ENCODE measurements around the gene PFKL. TPM values are rescaled to one million over a fixed set of nuclear protein-coding genes. Genes with fewer than 3 reads are reported as not detected.

The PFKL gene
- total RNA-seq, 6 experiments from 2014 or later: 100 to 123 (median 107) TPM

DNA sequence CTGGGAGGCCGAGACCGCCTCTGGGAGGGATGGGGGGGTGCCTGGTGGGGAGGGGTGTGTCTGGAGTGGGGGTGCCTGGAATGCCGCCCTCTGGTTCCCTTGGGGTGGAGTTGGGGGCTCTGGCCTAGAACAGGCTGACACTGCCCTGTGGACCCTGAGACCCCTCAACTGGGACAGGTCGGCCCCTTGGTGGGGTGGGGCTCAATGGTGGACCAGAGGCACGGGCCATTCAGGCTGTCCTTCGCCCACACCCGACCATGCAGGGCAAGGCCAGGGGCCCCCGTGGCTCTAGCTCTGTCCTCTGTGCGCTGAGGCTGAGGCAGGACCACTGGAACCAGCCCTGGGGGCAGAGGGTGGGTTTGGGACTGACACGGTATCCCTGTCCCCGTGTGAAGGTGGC, 14.7 kb downstream of the PFKL start:
- H3K9me3 Mint-ChIP-seq: no peaks in the 10 kb centered on the region
- TF ChIP-seq, protein P1, sequence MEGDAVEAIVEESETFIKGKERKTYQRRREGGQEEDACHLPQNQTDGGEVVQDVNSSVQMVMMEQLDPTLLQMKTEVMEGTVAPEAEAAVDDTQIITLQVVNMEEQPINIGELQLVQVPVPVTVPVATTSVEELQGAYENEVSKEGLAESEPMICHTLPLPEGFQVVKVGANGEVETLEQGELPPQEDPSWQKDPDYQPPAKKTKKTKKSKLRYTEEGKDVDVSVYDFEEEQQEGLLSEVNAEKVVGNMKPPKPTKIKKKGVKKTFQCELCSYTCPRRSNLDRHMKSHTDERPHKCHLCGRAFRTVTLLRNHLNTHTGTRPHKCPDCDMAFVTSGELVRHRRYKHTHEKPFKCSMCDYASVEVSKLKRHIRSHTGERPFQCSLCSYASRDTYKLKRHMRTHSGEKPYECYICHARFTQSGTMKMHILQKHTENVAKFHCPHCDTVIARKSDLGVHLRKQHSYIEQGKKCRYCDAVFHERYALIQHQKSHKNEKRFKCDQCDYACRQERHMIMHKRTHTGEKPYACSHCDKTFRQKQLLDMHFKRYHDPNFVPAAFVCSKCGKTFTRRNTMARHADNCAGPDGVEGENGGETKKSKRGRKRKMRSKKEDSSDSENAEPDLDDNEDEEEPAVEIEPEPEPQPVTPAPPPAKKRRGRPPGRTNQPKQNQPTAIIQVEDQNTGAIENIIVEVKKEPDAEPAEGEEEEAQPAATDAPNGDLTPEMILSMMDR (IDR thresholded peaks at IDR 0.05): no peak
- H3K27me3 Mint-ChIP-seq (ENCODE audit: insufficient read depth): no peaks in the 10 kb centered on the region; the same call in 1 of the 2 replicates
- no peak overlapping the region for H3K27ac Mint-ChIP-seq
- H3K4me3 Mint-ChIP-seq: no peak overlapping the region
- H3K4me1 Mint-ChIP-seq (ENCODE audit: low read depth): no peaks in the 10 kb centered on the region
- DNase-seq: no peak
- peaks cover 11% of the 10 kb centered on the region for H3K36me3 Mint-ChIP-seq (ENCODE audit: low read depth)

GRCh38 chr21:44315691-44316203, 15.9 kb downstream of the PFKL start:
- Mint-ChIP-seq H3K27ac (no peak overlapping the region), H3K9me3 (no peaks in the 10 kb centered on the region), H3K4me1 (ENCODE audit: low read depth) (no peaks in the 10 kb centered on the region), H3K36me3 (ENCODE audit: low read depth) (peaks cover 11% of the 10 kb centered on the region), H3K27me3 (ENCODE audit: insufficient read depth) (no peaks in the 10 kb centered on the region; the same call in 1 of the 2 replicates), H3K4me3 (no peak overlapping the region)
- DNase-seq: no peak
- TF ChIP-seq, protein P1 (IDR thresholded peaks at IDR 0.05): no peak

- TF ChIP-seq, protein P1 (IDR thresholded peaks at IDR 0.05): no peak
- no peaks in the 10 kb centered on the region for H3K27me3 Mint-ChIP-seq (ENCODE audit: insufficient read depth)
- H3K27ac Mint-ChIP-seq: no peak overlapping the region; the same call in 1 of the 2 replicates
- no peaks in the 10 kb centered on the region for H3K4me1 Mint-ChIP-seq (ENCODE audit: low read depth)
- H3K4me3 Mint-ChIP-seq: no peak overlapping the region
- peaks cover 5% of the 10 kb centered on the region for H3K36me3 Mint-ChIP-seq (ENCODE audit: low read depth)
- DNase-seq: no peak
- H3K9me3 Mint-ChIP-seq: no peaks in the 10 kb centered on the region
Measured at GRCh38 chr21:44316277-44316900, 16.5 kb downstream of the PFKL start.

DNA sequence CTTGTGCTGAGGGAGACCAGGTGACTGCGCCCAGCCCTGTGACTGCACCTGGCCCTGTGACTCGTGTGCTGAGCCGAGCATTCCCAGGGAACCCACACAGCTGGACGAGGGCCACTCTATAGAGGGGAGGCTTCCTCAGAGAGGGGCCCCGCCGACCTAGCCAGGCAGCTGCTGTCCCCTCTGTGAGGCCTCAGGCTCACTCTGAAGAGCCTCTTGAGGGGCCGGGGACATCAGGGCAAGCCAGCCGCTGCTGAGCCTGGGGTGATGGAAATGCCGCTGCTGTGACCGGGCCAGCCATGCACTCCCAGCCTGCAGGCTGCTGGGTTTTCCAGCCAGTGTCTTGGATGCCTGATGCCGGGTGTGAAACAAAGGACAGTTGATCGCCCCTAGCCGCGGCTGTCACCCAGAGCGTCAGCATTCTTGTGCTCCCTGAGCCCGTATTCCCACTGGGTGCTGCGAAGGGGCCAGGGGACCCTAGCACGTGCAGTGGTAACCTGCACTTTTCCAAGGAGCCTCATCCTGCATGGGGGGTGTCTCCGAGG, 17.5 kb downstream of the PFKL start:
- TF ChIP-seq, protein P1 (IDR thresholded peaks at IDR 0.05): no peak
- no peak for DNase-seq
- Mint-ChIP-seq H3K4me3 (no peak overlapping the region), H3K27ac (no peak overlapping the region), H3K9me3 (no peaks in the 10 kb centered on the region), H3K27me3 (ENCODE audit: insufficient read depth) (peaks cover 2% of the 10 kb centered on the region; the same call in 1 of the 2 replicates), H3K36me3 (ENCODE audit: low read depth) (0 out of 2 replicates have a peak, but pooled peaks cover 4% of the 10 kb centered on the region), H3K4me1 (ENCODE audit: low read depth) (no peaks in the 10 kb centered on the region)

DNA sequence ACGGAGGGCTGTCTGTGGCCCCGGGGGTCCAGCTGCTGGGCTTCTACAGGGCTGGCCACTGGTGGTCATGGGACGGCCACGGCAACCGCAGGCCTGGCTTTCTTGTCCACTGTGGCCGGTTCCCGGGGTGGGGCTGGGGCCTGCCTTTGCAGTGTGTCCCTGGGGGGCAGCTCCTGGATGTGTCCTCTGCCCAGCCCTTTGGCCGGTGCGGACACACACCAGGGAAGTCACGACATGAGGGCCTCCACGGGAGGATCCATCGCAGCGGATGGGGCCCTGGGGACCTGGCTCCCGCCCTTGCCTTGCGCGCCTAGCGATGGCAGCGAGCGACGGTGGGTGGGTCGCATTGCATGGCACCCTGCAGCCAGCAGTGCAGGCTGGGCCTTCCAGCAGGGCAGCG, 18.0 kb downstream of the PFKL start:
- no peak for DNase-seq
- Mint-ChIP-seq H3K4me3 (no peak overlapping the region), H3K4me1 (ENCODE audit: low read depth) (no peaks in the 10 kb centered on the region), H3K9me3 (no peaks in the 10 kb centered on the region), H3K27ac (no peak overlapping the region), H3K36me3 (ENCODE audit: low read depth) (0 out of 2 replicates have a peak, but pooled peaks cover 4% of the 10 kb centered on the region), H3K27me3 (ENCODE audit: insufficient read depth) (peaks cover 2% of the 10 kb centered on the region; the same call in 1 of the 2 replicates)
- TF ChIP-seq, protein P1 (IDR thresholded peaks at IDR 0.05): no peak

All from HFFc6 (cell line).